ENCODE measurements around the gene ZNF268. TPM values are rescaled to one million over a fixed set of nuclear protein-coding genes. Genes with fewer than 3 reads are reported as not detected.

ZNF268 gene
- 8.6 TPM for polyA plus RNA-seq (2013, experiment 1 of 2; ENCODE audit: insufficient read length)
- polyA plus RNA-seq (2013, experiment 2 of 2; ENCODE audit: insufficient read length), result 8.1 TPM

DNA sequence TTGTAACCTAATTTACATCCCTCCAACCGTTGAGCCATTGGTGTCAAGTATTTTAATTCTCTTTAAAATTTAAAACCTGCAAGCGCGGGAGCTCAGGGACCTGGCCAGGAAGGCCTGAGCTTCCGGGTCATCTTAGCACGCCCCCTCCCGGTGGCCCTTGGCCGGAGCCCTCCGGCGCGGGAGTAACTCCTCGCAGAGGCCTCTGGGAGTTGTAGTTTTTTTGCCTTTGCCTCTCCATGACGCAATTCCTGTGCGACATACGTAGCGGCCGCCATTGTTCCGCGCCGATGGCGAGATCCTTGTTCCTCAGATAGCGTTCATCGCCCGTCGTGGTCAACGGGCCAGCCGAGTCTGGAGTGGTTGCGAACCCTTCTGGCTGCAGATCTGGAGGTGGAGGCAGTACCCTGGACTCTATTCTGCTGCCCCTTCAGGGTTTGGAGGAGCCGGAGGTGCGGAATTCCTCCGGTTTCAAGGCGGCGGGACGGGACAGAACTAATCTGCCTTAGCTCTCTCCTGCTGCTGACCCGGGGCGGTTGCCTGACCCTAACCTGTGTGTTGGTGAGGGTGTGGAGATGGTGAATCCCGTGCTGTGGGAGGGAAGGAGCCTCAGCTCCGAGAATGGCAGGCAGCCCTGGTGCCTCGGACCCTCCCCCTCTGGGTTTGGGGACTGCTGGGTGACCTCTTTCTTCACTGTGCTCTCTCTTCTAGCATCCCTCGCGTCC is at the start of gene ZNF268:
Gene ZNF268, plus strand, starts transcription at position 258 of the 722 bp plus-strand sequence. CDS start 503 bp downstream, outside the sequence.
- peak; percentile 91 for DNase-seq

DNA sequence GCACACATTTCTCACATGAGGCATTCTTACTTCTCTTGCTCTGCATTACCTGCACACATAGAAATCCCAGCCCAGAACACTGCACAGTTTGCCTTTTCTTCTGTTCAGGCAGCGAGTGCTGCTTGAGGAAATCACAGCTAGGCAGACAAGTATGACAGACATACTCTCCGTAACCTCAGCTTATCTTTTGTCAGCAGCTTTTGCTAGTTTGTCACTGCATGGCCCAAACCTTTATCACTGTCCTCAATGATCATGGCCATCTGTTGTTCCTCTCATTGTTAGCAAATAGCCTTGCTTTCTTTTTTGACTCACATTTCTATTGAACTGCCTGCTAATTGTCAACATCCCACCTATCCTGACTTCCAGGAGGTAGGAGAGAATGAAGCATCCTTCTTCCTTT is 45.5 kb upstream of the ZNF268 start:
- no peak for DNase-seq

DNA sequence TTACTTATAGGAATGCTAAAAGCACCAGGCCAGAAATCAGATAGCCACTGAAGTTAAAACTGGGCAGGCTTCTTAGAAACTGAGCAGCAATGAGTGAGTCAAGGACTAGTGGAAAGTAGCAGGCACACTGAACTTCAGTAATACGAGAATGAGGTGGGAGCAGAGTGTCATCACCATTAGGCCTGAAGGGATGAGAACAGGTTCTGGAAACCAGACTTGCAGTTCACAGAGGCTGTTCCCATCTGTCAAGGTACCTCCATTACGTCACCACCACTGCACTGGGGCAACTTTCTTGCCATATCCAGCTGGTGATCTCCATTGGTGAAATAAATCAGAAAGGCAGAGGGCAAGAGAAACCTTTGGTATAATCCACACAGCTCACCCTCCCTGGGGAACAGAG is 35.3 kb upstream of the ZNF268 start:
- DNase-seq, result no peak

DNA sequence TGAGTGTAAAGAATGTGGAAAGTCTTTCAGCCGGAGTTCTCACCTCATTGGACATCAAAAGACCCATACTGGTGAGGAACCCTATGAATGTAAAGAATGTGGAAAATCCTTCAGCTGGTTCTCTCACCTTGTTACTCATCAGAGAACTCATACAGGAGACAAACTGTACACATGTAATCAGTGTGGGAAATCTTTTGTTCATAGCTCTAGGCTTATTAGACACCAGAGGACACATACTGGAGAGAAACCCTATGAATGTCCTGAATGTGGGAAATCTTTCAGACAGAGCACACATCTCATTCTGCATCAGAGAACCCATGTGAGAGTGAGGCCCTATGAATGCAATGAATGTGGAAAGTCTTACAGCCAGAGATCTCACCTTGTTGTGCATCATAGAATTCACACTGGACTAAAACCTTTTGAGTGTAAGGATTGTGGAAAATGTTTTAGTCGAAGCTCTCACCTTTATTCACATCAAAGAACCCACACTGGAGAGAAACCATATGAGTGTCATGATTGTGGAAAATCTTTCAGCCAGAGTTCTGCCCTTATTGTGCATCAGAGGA is 25.1 kb upstream of the ZNF268 start:
- DNase-seq, result no peak

DNA sequence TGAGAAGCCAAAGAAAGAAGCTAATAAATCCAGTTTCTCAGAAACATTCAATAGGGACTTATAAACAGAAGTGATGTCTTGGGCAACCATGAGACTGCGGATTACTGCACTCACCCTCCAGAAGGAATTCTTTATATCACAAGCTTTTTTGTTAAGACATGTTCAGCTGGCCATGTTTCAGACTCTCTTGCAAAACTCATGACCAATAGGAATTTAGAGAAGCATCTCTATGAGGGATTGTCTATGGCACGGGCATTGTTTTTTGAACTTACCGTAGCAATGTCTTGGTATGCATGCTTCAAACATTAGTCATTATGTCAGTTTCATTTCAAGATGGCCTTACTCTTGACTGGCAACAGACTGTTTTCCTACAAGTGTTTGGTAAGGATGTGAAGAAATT is 15.5 kb upstream of the ZNF268 start:
- DNase-seq, result no peak

DNA sequence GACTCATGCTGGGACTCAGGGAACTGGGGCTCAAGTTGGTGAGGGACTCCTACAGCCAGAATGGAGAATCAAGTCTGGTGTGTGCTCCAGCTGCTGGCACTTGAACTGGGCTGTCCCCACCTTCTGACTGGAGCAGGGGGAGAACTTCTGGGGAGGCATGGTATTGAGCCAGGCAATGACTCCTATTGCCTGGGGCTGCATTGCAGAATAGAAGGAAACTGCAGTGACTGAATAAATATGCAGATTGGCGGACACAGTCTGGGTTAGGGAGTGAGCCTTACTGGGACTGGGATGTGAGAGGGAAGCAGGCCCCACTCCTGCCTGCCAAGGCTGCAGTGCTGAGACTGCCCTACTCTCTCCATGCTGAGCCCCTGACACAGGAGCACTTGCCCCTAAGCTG is 8.8 kb upstream of the ZNF268 start:
- DNase-seq, result no peak

DNA sequence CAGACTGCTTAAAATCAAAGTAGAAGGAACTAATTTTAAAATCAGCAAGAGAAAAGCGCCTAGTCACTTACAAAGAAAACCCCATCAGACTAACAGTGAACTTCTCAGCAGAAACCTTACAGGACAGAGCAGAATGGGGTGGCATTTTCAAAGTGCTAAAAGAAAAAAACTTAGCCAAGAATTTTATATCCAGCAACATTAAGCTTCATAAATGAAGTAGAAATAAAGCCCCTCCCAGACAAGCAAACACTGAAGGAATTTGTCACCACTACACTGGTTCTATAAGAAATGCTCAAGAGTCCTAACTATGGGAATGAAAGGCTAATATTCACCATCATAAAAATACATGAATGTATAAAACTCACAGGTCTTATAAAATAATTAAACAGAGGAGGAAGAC is 6.4 kb upstream of the ZNF268 start:
- DNase-seq, result no peak

DNA sequence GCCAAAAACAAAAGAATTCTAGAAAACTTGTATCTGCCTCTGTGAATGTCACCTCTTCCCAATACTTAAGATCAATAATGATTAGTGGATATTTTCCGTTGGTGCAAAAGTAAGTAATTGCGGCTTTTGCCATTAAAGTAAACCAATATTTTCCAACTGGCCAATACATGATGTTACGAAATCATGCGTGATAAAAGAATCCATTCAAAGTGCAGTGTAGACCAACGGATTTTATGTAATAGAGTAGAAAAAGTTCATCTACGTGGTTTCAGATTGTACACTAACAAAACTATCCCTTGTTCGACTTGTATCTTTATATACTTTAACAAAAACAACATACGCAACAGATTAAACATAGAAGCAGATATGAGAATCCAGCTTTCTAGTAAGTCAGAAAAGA is 626 bp upstream of the ZNF268 start:
- DNase-seq, result no peak

DNA sequence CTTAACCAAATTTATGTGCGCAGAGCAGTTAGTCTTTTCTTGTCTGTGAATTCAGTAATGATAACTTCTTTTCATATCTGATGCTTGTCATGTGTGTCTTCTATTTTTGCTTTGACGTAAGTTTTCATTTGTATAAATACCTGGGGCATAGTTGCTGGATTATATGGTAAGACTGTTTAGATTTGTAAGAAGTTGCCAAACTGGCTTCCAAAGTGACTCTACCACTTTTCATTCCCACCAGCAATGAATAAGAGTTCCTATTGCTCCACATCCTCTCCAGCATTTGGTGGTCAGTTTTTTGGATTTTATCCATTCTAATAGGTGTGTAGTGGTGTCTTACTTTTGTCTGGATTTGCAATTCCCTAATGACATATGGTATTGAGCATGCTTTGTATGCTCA is 8.9 kb downstream of the ZNF268 start:
- no peak for DNase-seq

DNA sequence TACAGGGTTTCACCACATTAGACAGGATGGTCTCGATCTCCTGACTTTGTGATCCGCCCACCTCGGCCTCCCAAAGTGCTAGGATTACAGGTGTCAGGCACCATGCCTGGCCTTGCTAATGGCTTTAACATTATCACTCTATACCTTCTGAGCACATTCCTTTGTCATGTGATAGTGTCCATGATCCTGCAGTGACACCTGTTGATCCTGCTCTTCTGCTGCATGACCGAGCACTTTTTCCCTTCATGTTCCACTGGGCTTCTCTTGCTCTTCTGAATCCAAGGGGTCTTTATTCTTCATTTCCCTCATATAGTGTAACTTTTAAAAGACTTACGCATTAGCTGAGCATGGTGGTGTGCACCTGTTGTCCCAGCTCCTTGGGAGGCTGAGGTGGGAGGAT is 11.6 kb downstream of the ZNF268 start:
- no peak for DNase-seq

DNA sequence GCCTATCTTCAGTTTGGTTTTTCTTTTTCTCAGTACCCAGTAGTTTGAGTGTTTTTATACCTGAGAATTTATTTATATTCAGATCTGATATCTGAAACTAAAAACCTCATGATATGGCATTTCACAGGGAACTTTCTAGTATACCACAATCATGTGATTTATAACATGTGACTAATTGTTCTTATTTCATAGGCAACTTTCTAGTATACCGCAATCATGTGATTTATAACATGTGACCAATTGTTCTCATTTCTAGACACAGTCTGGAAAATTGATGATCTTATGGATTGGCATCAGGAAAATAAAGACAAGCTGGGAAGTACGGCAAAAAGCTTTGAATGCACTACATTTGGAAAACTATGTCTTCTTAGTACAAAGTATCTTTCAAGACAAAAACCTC is 20.6 kb downstream of the ZNF268 start:
- no peak for DNase-seq

DNA sequence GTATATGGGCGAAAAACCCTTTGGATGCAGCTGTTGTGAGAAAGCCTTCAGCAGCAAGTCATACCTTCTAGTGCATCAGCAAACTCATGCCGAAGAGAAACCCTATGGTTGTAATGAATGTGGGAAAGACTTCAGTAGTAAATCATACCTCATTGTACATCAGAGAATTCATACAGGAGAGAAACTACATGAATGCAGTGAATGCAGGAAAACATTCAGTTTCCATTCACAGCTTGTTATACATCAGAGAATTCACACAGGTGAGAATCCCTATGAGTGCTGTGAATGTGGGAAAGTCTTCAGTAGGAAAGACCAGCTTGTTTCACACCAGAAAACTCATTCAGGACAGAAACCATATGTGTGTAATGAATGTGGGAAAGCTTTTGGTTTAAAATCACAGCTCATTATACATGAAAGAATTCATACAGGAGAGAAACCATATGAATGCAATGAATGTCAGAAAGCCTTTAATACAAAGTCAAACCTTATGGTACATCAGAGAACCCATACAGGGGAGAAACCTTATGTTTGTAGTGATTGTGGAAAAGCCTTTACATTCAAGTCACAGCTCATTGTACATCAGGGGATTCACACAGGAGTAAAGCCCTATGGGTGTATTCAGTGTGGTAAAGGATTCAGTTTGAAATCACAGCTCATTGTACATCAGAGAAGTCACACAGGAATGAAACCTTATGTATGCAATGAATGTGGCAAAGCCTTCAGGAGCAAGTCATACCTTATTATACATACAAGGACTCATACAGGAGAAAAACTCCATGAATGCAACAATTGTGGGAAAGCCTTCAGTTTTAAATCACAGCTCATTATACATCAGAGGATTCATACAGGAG is 21.4 kb downstream of the ZNF268 start:
- DNase-seq, result no peak

DNA sequence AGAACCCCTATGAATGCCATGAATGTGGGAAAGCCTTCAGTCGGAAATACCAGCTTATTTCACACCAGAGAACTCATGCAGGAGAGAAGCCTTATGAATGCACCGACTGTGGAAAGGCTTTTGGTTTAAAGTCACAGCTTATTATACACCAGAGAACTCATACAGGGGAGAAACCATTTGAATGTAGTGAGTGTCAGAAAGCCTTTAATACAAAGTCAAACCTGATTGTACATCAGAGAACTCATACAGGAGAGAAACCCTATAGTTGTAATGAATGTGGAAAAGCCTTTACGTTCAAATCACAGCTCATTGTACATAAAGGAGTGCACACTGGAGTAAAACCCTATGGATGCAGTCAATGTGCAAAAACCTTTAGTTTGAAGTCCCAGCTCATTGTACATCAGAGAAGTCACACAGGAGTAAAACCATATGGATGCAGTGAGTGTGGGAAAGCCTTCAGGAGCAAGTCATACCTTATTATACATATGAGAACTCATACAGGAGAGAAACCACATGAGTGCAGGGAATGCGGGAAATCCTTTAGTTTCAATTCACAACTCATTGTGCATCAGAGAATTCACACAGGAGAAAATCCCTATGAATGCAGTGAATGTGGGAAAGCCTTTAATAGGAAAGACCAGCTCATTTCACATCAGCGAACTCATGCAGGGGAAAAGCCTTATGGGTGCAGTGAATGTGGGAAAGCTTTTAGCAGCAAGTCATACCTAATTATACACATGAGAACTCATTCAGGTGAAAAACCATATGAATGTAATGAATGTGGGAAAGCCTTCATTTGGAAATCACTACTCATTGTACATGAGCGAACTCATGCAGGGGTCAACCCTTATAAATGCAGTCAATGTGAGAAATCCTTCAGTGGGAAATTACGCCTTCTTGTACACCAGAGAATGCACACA is 22.3 kb downstream of the ZNF268 start:
- DNase-seq, result no peak

DNA sequence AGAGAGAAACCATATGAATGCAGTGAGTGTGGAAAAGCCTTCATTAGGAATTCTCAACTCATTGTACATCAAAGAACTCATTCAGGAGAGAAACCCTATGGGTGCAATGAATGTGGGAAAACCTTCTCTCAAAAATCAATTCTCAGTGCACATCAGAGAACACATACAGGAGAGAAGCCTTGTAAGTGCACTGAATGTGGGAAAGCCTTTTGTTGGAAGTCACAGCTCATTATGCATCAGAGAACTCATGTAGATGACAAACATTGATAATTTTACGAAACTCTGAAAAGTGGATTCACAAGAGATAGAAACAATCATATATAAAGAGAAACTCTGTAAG is 22.9 kb downstream of the ZNF268 start:
- DNase-seq, result no peak

DNA sequence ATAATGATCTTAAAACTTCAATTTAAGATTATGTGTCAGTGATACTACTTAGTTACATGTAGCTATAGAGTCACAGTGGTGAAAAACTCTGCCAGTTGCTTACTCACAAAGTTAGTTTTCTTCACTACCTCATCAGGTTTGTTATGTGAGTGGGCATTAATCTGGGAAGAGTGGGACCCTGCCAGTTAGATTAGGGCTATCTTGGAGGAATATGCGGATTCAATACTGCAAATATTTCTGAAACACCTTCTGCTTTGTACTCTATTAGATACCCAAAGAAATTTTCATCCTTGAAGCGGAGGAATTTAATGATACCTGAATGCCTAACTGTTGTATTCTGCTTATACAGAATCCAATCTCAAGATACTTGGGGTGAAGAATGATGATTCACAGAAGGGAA is 25.1 kb downstream of the ZNF268 start:
- DNase-seq, result no peak

DNA sequence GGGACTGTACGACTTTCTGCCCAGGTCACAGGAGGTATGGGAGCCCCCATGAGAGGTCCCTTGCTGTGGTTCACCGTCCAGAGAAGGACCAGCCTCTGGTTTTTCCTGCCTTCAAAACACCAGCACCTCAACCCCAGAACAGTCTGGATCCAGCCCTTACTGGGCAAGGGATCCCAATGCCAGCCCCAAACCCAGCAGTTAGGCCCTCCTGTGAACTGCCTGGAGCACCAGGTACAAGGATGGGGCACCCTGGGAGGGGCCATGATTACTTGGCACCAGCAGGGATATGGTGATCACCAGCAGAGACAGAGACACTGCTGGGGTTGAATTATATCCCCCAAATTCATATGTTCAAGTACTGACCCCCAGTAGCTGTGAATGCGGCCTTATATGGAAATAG is 34.4 kb downstream of the ZNF268 start:
- DNase-seq, result no peak

DNA sequence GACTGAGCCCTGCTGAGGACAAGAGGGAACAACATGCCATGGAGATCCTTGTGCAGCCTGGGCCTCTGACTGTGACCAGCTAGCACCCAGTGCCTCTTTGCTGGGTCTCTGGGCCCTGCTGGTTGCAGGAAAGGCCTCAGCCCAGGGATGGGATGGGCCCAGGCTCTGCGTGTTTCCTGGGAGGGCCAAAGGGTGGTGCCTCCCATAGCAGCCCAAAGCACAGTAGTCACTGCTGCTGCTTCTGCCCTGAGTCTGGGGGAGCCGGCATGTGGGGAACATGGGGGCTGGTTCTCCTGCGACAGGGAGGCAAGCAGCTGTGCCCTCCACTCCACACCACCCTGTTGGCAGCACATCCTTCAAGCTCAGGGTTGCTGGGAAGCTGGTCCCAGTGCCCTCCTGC is 35.9 kb downstream of the ZNF268 start:
- DNase-seq, result no peak

DNA sequence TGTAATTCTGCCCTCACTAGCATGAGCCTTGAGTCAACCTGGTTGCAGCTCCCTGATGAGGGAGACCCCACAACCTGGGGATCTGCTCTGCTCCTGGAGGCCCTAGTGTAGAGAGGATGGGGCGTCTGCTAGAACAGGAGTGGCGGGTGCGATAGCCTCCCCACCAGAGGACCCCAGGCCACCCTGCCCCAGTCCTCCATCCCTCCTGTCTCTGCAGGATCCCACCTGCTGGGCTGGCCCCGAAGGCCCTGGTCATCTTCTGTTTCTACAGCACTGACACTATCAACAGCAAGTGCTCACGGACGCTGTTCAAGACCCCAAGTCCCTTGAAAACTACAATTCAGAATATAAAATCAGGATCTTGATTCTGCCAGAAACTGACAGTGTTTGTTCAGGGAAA is 39.2 kb downstream of the ZNF268 start:
- no peak for DNase-seq

DNA sequence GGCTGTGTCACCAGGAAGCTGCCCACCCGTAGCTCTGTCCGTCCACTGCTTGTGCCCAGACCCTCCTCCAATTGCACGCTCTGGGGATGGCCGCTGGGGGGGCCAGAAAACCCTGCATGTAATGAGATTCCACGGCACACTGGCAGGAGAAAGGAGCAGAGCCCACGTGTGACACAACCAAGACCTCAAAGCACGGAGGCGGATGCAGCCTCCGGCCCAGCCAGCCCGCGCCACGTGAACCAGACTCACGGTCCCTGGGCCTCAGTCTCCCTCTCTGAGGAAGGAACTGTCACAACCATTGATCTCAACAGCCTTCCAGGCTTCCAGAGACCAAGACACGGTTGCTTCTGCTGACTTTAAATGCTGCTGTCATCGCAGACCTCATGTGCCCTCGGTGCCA is 39.9 kb downstream of the ZNF268 start:
- DNase-seq, result no peak

DNA sequence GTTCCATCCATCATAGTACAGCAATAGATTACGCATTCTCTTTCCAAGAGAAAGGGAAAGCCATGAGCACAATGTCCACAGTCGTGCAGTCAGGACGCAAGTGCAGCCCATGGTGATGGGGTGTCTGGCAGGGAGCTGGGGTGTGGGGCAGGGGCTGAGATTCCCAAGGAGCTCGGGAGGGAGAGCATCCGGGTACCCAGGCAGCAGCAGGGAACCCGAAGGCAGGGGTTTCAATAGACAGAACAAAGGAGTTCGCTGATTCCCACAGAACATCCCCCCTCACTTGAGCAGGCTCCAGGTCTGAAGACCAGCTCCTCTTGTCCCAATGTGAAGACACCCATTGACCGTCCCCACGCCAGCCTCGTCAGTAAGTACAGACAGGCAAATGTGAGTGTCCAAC is 40.9 kb downstream of the ZNF268 start:
- DNase-seq, result no peak

DNA sequence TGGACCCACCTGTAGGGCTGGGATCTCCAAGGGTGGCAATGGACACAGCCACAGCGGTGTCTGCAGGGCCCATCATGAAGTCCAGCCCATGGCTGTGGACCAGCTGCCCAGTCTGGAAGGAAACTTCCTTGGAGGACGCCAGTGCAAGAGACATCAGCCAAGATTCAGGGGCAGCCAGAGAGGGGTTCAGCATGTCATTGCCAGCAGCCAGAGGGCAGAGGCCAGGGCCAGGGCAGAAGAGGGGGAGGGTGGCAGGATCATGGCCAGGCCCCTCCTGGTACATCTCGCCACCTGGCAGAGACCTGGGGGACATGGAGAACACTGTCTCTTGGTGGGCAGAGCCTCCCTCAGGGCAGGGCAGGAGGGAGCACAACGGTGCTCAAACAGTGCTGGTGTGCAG is 44.2 kb downstream of the ZNF268 start:
- no peak for DNase-seq

DNA sequence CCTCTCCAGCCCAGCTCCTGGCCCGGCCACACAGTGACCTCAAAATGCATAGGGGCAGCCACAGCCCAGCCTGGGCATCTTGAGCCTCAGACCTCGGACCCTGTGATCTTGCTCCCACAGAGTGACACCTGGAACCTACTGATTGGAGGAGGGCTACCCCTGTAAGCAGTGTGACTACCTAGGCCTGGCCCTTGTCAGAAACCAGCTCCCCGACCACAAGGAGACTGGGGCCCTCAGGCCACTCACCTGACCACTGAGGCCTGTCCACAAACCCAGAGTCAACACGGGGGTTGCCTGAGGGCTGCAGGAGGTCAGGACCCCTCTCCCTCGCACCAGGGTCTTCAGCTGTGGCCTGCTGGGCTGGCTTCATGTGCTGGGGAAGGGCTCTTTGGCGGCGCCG is 45.4 kb downstream of the ZNF268 start:
- DNase-seq, result no peak

Measured in fibroblast of skin of abdomen (primary cell).